HepG2 (cell line): Measurements from ENCODE around the gene ICOS.

ENCODE experiments used
- PITX1 ChIP-seq: sonication (generic); formaldehyde crosslinking; IDR thresholded peaks from 2 replicates; pipeline ENCODE4 v1.5.1; 2020; ENCODE audit warnings: mild to moderate bottlenecking, missing genetic modification reagents
- TAF1 ChIP-seq: sonication (generic); formaldehyde crosslinking; IDR thresholded peaks from 2 replicates; pipeline ENCODE4 v1.4.0; 2020; ENCODE audit warnings: missing genetic modification reagents

- TF ChIP-seq PITX1 (no peak), TAF1 (no peak)
These were observed 21.9 kb upstream of the ICOS start for GRCh38 chr2:203914546-203915182.
